SJCRH30 (cell line): ENCODE data around the gene MTMR4. TPM values are rescaled to one million over a fixed set of nuclear protein-coding genes. Genes with fewer than 3 reads are reported as not detected.

Experiments
- DNase-seq, 2 experiments: peaks; one replicate each; pipeline ENCODE4 v3.0.0-alpha.2; 2015 to 2020
- H3K27ac ChIP-seq: fragments of 250-450 bp; sonication (Bioruptor Pico); 2 replicates; pipeline ENCODE4 v1.5.1; 2020; ENCODE audit warnings: mild to moderate bottlenecking, moderate library complexity
- H3K27me3 ChIP-seq: fragments of 250-450 bp; sonication (Bioruptor Pico); 2 replicates; pipeline ENCODE4 v1.5.1; 2020; ENCODE audit warnings: mild to moderate bottlenecking, moderate library complexity
- H3K36me3 ChIP-seq: fragments of 250-450 bp; sonication (Bioruptor Pico); 2 replicates; pipeline ENCODE4 v1.5.1; 2020; ENCODE audit warnings: mild to moderate bottlenecking, moderate library complexity
- H3K4me1 ChIP-seq: fragments of 250-450 bp; sonication (Bioruptor Pico); 2 replicates; pipeline ENCODE4 v1.5.1; 2020; ENCODE audit warnings: mild to moderate bottlenecking, moderate library complexity
- H3K4me3 ChIP-seq: fragments of 250-450 bp; sonication (Bioruptor Pico); 2 replicates; pipeline ENCODE4 v1.5.1; 2020; ENCODE audit warnings: mild to moderate bottlenecking, moderate library complexity
- H3K9me3 ChIP-seq: fragments of 250-450 bp; sonication (Bioruptor Pico); replicated peaks from 2 replicates; pipeline ENCODE4 v1.5.1; 2020; ENCODE audit warnings: mild to moderate bottlenecking, moderate library complexity
- total RNA-seq: library from RNA; depleted of rRNA; stranded (reverse); fragments of >200 nt; shearing (Covaris generic); gene quantifications from 2 replicates; pipeline ENCODE4 v1.2.3, GENCODE V29; 2014

The MTMR4 gene
- total RNA-seq, 1 experiment from 2014 or later, result 42.2 TPM

DNA sequence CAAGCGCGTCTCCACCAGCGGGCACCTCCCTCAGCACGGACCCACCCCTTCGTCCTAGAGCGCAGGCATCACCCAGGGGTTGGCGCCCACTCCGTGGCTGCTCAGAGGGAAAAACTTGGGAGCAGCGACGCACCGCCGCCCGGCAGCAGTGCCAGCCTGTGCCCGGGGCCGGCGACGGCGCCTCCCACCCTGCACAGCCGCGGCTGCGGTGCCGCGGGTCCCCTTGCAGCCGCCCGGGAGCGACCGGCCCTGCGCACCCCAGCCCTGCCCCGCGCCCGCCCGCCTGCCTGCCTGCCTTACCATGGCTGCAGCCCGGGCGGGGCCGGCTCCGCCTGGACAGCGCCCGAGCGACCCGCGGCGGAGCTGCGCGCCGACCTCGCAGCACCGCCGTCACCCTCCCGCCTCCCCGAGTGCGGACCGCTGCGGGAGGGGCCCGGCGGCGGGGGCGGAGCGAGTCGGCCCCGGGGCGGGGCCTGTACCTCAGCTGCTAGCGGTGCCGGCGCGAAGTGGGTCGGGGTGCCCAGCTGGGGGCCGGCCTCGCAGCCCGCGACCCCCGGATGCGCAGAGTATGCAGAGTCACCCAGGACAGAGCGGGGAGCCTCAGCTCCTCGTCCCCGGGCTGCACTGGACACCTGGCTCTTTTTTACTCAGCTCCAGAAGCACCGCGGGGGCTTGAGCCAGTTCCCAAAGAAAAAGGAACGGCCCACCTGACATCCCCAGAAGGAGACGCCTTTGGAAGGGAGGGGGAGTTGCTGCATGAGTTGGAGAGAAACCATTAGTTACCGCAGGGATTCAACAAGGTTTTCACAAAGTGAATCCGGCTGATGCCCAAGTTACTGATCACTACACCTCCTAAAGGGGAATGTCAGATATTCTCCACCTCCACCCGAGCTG, 17.5 kb upstream of the MTMR4 start:
- H3K4me3 ChIP-seq, result peak overlapping the region; percentile 59
- peak; percentile 46 to 59 for DNase-seq
- no peak overlapping the region for H3K27ac ChIP-seq
- H3K36me3 ChIP-seq, result no peaks in the 10 kb centered on the region
- no peaks in the 10 kb centered on the region; the same call in 1 of the 2 replicates for H3K27me3 ChIP-seq
- H3K9me3 ChIP-seq, result no peaks in the 10 kb centered on the region
- H3K4me1 ChIP-seq, result peaks cover 45% of the 10 kb centered on the region

DNA sequence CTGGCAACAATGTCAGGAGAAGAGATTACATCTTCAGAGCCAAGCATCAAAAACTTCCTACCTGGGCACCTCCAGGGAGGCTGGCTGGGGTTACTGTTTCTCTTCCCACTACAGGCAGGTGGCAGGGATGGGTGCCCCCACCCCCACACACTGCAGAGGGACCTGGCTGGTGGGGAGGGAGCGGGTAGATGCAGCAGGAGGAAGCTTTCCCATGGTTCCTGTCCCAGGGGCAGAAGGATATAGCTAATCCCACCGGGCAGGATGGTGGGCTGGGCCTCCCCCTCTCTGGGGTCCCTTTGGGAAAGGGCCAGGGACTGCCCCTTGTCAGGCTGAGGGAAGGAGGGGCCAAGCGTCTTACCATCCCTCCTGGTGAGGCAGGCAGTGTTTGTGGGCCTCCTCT, 16.7 kb upstream of the MTMR4 start:
- peak overlapping the region; percentile 59 for H3K4me3 ChIP-seq
- no peak for DNase-seq
- H3K27ac ChIP-seq, result no peak overlapping the region
- peaks cover 37% of the 10 kb centered on the region for H3K4me1 ChIP-seq
- H3K27me3 ChIP-seq, result no peaks in the 10 kb centered on the region; the same call in 1 of the 2 replicates
- H3K9me3 ChIP-seq, result no peaks in the 10 kb centered on the region
- H3K36me3 ChIP-seq, result no peaks in the 10 kb centered on the region

DNA sequence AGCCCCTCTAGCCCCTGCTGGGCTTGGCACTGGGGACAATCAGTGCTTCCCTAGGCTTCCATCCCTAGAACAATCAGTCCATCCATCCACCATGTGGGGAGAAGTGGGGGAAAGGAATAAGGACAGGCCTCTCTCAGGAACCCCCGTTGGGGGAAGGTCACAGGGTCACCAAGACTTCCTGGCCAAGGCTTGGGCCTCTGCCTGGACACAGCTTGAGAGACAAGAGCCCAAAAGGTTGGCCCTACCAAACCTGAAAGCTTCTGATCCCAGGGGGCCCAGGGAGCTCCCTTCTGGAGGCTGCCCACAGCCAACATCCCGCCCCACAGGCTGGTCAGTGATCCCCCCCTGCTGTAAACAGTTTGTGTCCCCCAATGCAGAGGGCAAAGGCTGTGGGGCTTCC, 16.2 kb upstream of the MTMR4 start:
- H3K36me3 ChIP-seq, result no peaks in the 10 kb centered on the region
- no peak overlapping the region for H3K27ac ChIP-seq
- H3K4me1 ChIP-seq, result peaks cover 32% of the 10 kb centered on the region
- H3K4me3 ChIP-seq, result no peak overlapping the region
- no peaks in the 10 kb centered on the region for H3K9me3 ChIP-seq
- H3K27me3 ChIP-seq, result no peaks in the 10 kb centered on the region; the same call in 1 of the 2 replicates
- DNase-seq, result no peak

DNA sequence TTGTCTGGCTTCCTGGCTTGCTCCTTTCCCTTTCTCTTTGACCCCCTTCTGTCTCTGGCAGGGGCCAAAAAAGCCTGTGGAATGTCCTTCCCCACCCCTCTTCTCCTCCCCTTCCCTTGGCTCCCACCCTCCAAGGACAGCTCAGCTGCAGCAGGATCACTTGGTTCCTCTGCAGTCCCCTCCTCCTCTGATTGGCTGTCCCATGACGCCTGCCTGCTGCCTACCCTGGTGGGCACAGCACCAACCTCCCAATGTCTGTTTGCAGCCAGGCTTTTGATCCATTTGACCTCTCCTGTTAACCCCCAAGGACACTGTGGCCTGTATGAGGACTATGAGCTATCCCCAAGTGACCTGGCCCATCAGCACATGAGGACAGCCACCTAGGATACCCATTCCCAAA, 14.8 kb upstream of the MTMR4 start:
- H3K9me3 ChIP-seq, result no peaks in the 10 kb centered on the region
- H3K36me3 ChIP-seq, result no peaks in the 10 kb centered on the region
- DNase-seq, result no peak
- H3K4me1 ChIP-seq, result peaks cover 23% of the 10 kb centered on the region
- no peaks in the 10 kb centered on the region; the same call in 1 of the 2 replicates for H3K27me3 ChIP-seq
- H3K4me3 ChIP-seq, result no peak overlapping the region
- H3K27ac ChIP-seq, result no peak overlapping the region

DNA sequence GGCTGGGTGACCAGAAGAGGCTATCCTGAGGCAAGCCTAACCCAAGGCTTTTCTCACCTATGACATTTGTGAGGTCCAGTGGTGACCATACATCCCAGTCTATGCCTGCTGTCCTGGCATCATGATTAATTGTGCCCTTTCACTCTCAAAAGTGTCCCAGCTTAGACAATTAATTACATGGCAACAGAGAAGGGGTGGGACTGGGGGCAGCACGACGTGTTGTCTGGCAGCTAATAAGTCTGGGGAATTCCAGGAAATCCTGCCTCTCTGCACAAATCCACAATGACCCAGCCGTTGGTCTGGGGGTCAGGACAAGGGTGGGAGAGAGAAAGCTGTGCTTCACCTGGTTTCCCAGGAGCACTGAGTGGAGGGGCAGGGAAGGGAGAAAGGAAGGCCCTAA, 14.0 kb upstream of the MTMR4 start:
- H3K4me1 ChIP-seq, result peaks cover 15% of the 10 kb centered on the region
- no peak overlapping the region for H3K4me3 ChIP-seq
- H3K36me3 ChIP-seq, result no peaks in the 10 kb centered on the region
- no peaks in the 10 kb centered on the region; the same call in 1 of the 2 replicates for H3K27me3 ChIP-seq
- no peak overlapping the region for H3K27ac ChIP-seq
- H3K9me3 ChIP-seq, result no peaks in the 10 kb centered on the region
- no peak for DNase-seq

DNA sequence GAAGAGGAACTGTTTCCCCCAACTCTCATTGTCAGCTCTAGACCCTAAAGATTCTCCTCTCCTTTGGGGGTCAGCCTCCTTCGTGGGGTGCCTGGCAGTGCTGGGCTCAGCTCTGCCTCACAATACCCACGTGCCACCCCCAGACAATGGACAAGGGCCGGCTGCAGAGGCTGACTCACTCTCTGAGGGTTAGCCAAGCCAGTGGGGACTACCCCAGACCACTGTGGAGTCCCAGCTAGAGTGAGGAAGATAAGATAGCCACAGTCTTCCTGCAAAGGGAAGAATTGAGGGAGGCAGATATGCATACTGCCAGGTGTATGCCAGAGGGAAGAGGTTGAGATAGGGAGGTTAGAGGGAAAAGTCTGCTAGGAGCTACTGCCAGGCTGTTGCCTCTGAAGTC, 13.5 kb upstream of the MTMR4 start:
- H3K27me3 ChIP-seq, result no peaks in the 10 kb centered on the region; the same call in 1 of the 2 replicates
- peaks cover 10% of the 10 kb centered on the region for H3K4me1 ChIP-seq
- no peaks in the 10 kb centered on the region for H3K9me3 ChIP-seq
- H3K27ac ChIP-seq, result no peak overlapping the region
- H3K36me3 ChIP-seq, result no peaks in the 10 kb centered on the region
- no peak overlapping the region for H3K4me3 ChIP-seq
- DNase-seq, result no peak

DNA sequence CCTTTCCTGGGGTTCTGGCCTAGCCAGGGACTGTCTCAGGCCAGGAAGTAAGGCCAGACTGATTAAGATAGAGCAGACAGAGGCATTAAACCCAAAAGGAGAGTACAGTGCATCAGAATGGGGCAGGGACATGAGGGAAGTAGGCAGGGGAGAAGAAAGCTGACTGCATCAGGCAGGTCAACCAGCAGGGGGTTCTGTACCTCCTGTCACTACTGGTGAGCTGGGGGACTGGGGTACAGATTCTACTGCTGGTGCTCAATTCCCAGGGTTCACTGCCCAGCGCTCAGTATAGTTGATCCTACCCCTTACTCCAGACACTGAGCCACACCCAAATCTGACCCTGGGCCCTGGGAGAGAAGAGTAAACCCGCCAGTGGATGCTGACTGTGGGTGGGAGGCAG, 12.9 kb upstream of the MTMR4 start:
- Histone ChIP-seq H3K27me3 (no peaks in the 10 kb centered on the region; the same call in 1 of the 2 replicates), H3K27ac (no peak overlapping the region), H3K36me3 (no peaks in the 10 kb centered on the region), H3K9me3 (no peaks in the 10 kb centered on the region), H3K4me3 (no peak overlapping the region), H3K4me1 (peaks cover 3% of the 10 kb centered on the region; the same call in 1 of the 2 replicates)
- DNase-seq, result no peak

DNA sequence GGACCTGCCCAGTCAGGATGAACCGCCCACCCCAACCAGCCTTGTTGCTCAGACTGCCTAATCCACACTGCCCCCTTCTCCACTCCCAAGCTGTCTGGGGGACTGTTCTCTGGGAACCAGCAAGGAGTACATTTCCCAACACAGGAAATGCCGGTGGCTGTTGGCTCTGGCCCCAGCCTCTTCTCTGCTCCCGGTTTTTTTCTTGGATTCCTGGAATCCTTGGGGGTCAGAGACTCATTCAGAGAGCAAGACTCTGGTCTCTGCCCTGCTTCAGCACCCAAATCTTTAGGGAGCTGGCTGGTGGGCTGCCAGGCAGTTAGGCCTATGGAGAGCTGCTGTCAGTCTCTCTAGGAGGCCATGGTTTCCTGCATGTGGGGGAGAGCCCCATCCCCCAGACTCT, 10.8 kb upstream of the MTMR4 start:
- Histone ChIP-seq H3K9me3 (no peaks in the 10 kb centered on the region), H3K4me3 (no peak overlapping the region), H3K4me1 (peaks cover 3% of the 10 kb centered on the region; the same call in 1 of the 2 replicates), H3K27me3 (no peaks in the 10 kb centered on the region), H3K36me3 (no peaks in the 10 kb centered on the region), H3K27ac (no peak overlapping the region)
- DNase-seq, result no peak

DNA sequence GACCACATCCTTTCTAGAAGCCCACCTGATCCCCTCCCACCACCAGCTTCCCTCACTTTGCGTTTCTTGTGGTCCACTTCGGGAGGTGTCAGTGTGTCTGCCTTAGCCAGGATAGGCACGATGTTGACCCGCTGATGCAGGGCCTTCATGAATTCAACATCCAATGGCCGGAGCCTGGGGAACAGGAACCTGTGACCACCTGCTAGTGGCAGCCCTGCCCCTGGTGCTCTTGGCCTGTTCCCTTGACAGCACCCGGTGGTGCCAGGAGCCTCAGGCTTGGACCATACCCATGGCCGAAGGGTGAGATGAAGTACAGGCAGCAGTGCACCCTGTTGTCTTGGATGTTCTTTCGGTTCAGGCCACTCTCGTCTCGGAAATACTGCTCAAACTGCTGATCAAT, 7.2 kb upstream of the MTMR4 start:
- Histone ChIP-seq H3K4me3 (no peak overlapping the region), H3K36me3 (no peaks in the 10 kb centered on the region), H3K9me3 (no peaks in the 10 kb centered on the region), H3K27me3 (no peaks in the 10 kb centered on the region), H3K27ac (no peak overlapping the region), H3K4me1 (peaks cover 6% of the 10 kb centered on the region; the same call in 1 of the 2 replicates)
- DNase-seq, result no peak

DNA sequence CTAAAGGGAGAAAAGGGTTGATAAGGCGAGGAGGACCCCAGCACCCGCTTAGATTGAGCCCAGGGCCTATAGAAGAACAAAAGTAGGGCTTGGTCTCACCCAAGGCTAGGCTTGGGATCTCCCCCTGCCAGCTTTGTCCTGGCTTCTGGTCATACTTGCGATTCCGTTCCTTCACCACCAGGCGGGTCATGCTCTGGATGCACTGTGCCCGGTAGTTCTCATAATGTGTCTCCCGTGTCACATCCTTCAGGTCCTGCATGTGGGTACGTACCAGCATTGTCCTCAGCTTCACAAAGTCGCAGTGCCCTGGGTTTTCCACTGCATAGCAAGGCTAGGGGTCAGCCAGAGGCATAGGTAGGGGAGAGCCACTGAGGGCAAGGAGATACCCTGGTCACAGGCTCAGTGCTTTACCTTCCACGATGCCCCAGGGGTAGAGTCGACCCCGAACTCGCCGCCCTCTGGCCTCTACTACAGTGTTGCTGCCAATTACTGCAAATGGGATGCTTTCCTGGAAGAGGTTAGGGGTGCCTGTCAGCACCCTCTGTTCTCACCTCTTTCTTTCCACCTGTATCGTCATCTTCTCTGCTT, 6.5 kb upstream of the MTMR4 start:
- H3K4me1 ChIP-seq, result peaks cover 7% of the 10 kb centered on the region; the same call in 1 of the 2 replicates
- DNase-seq, result no peak
- H3K27ac ChIP-seq, result no peak overlapping the region

DNA sequence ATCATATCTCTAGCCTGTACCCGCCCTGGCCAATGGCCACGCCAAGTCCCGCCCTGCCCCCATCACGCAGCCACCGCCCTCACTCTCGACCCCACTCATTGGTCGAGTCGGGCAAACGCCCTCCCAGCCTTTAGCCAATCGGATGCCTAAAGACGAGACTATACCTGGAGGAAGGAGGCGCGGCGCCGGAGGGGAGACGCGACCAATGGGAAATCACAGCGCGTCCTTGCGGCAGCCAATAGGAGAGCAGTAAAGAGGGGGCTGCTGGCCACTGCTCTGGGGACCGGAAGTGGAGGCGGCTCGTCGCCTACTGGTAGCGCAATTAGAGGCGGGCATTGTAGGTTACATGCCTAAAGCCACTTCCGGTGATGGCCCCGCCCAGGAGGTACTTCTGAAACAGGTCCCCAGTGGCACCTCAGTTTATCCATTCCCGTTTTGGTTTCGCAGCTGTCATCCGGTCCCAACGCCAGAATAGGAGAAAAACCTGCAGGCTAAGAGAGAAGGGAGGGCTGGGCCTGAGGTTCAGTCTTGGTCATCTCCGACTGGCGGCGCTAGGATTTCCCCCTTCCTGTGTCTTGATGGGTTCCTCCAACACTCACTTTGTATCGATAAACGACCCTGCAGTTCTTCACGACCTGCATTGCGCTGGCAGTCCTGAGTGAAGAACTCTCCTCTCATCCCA, 3.6 kb upstream of the MTMR4 start:
- DNase-seq, result peak; percentile 99
- H3K27ac ChIP-seq, result peak overlapping the region; percentile 90
- no peaks in the 10 kb centered on the region for H3K36me3 ChIP-seq

More for the DNA sequence above, 6.5 kb upstream of the MTMR4 start:
- no peak overlapping the region for H3K4me3 ChIP-seq
- no peaks in the 10 kb centered on the region for H3K27me3 ChIP-seq
- no peaks in the 10 kb centered on the region for H3K36me3 ChIP-seq
- no peaks in the 10 kb centered on the region for H3K9me3 ChIP-seq

DNA sequence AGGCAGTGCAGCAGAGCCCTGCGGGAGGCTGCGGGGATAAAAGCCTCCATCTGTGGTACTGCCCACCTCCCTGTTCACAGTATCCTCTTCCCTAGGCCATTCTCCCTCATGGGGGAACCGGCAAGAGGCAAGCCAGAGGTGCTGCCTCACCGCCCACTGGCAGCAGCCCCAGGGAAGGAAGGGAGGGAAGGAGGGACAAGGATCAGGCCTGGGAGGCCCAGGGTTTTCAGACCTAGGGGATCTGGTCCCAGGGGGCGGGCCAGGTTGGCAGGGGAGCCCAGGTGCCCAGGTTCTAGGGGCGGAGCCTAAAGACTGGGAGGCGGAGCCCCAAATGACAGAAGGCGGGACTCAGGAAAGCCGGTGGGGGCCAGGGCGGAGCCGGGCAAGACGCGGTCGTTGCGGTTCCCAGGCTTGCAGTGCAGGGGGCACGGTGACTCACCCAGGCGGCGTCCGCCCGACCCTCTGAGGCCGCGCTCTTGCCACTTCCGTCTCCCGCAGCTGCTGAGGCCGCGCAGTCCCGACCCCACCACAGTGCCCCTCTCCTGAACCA, 3.0 kb upstream of the MTMR4 start:
- DNase-seq, result no peak
- Histone ChIP-seq H3K36me3 (no peaks in the 10 kb centered on the region), H3K27ac (peak overlapping the region; percentile 59)

More for the DNA sequence above, 3.6 kb upstream of the MTMR4 start:
- Histone ChIP-seq H3K4me1 (peaks cover 7% of the 10 kb centered on the region; the same call in 1 of the 2 replicates), H3K9me3 (no peaks in the 10 kb centered on the region), H3K4me3 (peak overlapping the region; percentile 64), H3K27me3 (no peaks in the 10 kb centered on the region)

DNA sequence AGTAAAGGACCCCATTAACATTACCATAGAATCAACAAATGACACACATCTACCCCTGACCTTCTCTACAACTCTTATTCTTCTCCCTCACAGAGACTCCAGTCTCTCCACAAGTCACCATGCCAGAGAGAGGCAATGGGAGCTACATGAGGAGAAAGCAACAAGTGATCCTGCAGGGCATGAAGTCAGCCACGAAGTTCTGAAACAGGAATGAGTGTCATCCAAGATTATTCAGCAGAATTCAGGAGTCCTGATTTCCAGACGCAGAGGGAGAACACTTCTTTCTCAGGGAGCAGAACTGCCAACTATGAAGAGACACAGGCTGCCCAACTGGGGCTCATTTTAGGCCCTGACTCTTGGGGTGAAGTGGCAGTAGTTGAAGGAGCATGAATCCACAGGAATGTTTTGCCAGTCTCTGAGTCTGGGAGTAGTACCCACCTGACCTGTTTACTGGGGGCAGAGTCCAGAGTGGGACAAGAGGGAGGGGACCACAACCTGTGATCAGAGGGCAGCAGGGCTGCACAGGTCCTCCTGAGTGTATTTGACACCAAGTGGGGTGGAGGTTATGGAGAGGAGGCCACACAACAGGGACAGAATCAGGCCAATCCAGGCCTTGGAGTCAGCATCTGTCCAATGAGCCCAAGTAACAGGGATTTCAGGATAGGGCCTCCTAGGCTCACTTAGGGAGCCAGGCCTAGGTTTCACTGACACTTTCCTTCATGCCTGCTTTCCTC, 2.4 kb upstream of the MTMR4 start:
- Histone ChIP-seq H3K4me3 (peak overlapping the region; percentile 63), H3K4me1 (peaks cover 9% of the 10 kb centered on the region; the same call in 1 of the 2 replicates), H3K27ac (peak overlapping the region; percentile 59), H3K9me3 (no peaks in the 10 kb centered on the region), H3K36me3 (no peaks in the 10 kb centered on the region), H3K27me3 (no peaks in the 10 kb centered on the region)
- DNase-seq, result no peak

More for the DNA sequence above, 3.0 kb upstream of the MTMR4 start:
- H3K27me3 ChIP-seq, result no peaks in the 10 kb centered on the region
- H3K9me3 ChIP-seq, result no peaks in the 10 kb centered on the region
- peak overlapping the region; percentile 63 for H3K4me3 ChIP-seq
- H3K4me1 ChIP-seq, result peaks cover 9% of the 10 kb centered on the region; the same call in 1 of the 2 replicates

DNA sequence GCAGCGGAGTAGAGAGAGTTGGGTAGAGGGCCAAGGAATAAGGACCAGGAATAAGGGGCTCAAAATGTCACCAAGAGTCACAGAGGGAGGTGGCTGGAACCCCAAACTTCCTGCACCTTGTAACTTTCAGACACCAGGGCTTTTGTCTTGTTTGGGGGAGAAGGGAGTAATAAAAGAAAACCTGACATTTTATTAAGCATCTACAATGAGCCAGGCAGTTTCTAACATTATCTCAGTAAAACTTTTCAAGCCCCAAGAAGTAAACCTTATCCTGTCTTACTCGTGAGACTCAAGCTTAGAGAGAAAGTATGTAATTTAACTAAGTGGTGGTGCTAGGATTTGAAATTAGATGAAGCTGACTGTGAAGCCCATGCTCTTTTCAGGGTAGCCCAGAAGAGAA, 848 bp upstream of the MTMR4 start:
- no peaks in the 10 kb centered on the region for H3K27me3 ChIP-seq
- H3K4me3 ChIP-seq, result no peak overlapping the region
- H3K4me1 ChIP-seq, result peaks cover 9% of the 10 kb centered on the region; the same call in 1 of the 2 replicates
- no peaks in the 10 kb centered on the region for H3K9me3 ChIP-seq
- peaks cover 9% of the 10 kb centered on the region; the same call in 1 of the 2 replicates for H3K36me3 ChIP-seq
- DNase-seq, result no peak
- H3K27ac ChIP-seq, result no peak overlapping the region
